KOPT-K1 (cell line): Measurements from ENCODE around the gene MOCOS.

Experiments
- H3K27ac ChIP-seq: fragments of 200-600 bp; sonication (generic); 2 replicates; pipeline ENCODE4 v1.5.1; 2016; ENCODE audit warnings: antibody characterized with exemption, mild to moderate bottlenecking, low read depth, low read length; ENCODE audit not compliant: poor library complexity, severe bottlenecking
- H3K36me3 ChIP-seq: fragments of 200-600 bp; sonication (generic); 2 replicates; pipeline ENCODE4 v1.5.1; 2017; ENCODE audit warnings: antibody characterized with exemption, mild to moderate bottlenecking, low read length, moderate library complexity; ENCODE audit not compliant: insufficient read depth
- H3K9me3 ChIP-seq: fragments of 200-600 bp; sonication (generic); 2 replicates; pipeline ENCODE4 v1.5.1; 2017; ENCODE audit warnings: antibody characterized with exemption, low read length, mild to moderate bottlenecking; ENCODE audit not compliant: insufficient read depth, poor library complexity, severe bottlenecking

The MOCOS gene, protein sequence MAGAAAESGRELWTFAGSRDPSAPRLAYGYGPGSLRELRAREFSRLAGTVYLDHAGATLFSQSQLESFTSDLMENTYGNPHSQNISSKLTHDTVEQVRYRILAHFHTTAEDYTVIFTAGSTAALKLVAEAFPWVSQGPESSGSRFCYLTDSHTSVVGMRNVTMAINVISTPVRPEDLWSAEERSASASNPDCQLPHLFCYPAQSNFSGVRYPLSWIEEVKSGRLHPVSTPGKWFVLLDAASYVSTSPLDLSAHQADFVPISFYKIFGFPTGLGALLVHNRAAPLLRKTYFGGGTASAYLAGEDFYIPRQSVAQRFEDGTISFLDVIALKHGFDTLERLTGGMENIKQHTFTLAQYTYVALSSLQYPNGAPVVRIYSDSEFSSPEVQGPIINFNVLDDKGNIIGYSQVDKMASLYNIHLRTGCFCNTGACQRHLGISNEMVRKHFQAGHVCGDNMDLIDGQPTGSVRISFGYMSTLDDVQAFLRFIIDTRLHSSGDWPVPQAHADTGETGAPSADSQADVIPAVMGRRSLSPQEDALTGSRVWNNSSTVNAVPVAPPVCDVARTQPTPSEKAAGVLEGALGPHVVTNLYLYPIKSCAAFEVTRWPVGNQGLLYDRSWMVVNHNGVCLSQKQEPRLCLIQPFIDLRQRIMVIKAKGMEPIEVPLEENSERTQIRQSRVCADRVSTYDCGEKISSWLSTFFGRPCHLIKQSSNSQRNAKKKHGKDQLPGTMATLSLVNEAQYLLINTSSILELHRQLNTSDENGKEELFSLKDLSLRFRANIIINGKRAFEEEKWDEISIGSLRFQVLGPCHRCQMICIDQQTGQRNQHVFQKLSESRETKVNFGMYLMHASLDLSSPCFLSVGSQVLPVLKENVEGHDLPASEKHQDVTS

DNA sequence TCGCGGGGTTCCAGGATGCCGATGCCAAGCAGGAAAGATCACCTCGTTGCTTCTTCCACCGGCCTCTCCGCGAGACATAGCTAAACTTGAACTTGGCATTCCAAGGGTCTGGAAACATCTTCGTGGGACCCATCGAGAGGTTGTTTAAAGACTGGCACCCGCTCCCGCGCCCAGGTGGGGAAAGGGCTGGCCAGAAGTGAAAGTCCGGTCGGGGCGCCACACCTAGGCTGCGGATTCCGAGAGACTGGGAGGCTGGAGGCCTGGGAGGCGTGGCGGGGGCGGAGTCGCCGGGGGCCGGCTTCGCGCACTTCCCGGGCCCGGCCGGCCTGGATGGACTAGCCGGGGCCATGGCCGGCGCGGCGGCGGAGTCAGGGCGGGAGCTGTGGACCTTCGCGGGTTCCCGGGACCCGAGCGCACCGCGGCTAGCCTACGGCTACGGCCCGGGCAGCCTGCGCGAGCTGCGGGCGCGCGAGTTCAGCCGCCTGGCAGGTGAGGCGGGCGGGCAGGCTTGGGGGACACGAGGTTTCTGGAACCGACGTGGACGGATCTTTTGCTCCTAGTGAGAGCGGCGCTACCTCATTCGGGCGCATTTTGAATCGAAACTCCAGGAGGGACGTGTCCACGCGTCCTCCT lies at the start of gene MOCOS:
Gene MOCOS (plus strand): TSS at position 305 of the 633 bp plus-strand sequence. CDS start 43 bp downstream, at position 348.
- H3K27ac ChIP-seq: no peak within 1 kb of the TSS
- H3K9me3 ChIP-seq: no peaks in the 10 kb centered on the region
- no peaks in the 10 kb centered on the region for H3K36me3 ChIP-seq

DNA sequence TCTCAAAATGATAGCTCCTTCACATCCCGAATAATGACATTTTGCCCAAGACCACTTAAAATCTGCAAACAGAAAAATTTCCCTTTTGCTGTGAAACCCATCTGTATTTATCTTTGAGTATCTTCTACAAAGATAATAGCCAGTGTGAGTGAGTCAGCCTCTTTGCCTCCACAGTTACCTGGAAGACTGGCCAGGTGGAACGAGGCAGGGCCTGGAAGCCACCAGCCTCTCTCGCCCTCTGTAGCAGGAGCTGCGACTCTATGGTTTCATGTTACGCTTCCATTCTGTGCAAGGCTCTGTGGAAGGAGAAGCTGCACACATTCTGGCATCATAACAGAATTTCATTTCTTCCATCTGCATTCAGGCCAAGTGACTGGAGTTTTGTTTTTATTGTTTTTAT lies 48.1 kb upstream of the MOCOS start:
- H3K27ac ChIP-seq: no peak overlapping the region
- H3K9me3 ChIP-seq: no peaks in the 10 kb centered on the region
- H3K36me3 ChIP-seq: peaks cover 93% of the 10 kb centered on the region

DNA sequence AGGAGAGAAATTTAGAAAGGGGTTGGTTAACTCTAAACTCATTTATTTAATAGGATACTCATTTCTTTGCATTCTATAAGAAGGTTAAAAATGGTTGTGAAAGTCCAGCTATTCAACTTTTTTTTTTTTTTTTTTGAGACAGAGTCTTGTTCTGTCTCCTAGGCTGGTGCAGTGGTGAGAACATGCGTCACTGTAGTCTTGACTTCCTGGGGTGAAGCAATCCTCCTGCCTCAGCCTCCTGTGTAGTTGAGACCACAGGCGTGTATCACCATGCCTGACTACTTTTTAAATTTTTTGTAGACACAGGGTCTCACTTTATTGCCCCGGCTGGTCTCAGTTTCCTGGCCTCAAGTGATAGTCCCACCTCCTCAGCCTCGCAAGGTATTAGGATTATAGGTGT lies 45.7 kb upstream of the MOCOS start:
- Histone ChIP-seq H3K9me3 (no peaks in the 10 kb centered on the region), H3K36me3 (peaks cover 99% of the 10 kb centered on the region), H3K27ac (no peak overlapping the region)

DNA sequence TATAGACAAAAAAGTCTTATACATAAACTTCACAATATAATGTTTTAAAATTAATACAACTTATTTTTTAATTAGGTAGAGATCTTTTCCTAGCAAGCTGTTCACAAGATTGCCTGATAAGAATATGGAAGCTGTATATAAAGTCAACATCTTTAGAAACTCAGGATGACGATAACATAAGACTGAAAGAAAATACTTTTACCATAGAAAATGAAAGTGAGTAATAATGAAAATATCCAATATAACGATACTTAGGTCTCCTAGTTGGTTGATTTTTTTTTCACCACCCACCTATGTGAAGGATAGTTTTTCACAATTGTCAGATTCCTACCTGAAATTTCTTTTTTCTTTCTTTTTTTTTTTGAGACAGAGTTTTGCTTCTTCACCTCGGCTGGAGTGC lies 44.5 kb upstream of the MOCOS start:
- Histone ChIP-seq H3K9me3 (no peaks in the 10 kb centered on the region), H3K36me3 (peaks cover 99% of the 10 kb centered on the region), H3K27ac (no peak overlapping the region)

DNA sequence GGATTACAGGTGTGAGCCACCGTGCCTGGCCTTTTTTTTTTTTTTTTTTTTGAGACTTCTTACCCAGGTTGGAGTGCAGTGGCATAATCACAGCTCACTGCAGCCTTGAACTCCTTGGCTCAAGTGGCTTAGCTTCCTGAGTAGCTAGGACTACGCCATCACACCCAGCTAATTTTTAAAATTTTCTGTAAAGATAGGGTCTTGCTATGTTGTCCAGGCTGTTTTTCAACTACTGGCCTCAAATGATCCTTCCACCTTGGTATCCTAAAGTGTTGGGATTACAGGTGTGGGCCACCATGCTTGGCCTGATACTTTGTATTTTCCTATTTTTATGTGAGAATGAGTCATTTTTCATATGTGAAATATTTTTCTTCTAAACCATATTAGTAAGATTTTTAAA lies 43.9 kb upstream of the MOCOS start:
- H3K36me3 ChIP-seq: peaks cover 99% of the 10 kb centered on the region
- no peaks in the 10 kb centered on the region for H3K9me3 ChIP-seq
- no peak overlapping the region for H3K27ac ChIP-seq

DNA sequence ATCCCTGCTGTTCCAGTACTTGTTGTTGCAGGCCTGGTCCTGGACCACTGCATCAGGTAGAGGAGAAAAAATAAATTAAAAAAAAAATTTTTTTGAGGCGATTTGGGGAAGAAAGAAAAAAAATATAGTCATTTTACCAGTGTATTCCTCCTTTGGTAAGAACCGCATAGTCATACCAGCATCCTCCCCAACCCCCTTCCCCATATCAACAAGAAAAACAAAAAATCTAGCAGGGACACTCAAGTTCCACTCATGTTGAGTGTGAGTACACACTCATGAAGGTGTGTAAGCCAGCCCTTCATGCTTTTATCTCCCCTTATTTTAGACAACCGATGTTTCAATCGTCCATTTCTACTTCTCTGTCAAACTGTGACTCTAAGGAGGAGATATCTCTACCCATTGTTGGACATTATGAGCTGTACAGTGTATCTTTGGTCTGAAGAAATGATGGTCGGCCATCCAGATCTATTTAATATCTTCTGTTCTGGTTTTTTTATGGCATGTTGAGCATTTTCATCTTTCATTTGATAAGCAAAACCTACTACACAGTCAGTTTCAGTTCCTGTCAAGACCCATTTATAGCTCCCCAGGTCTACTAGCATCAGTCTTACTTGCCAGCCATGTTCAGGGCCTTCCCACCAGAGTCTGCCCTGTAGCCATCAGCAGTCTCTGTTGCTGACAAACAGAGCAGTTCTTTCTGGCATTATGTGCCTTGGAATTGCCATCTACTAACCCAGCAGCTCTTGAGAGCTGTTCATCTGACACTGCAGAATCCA lies 37.6 kb upstream of the MOCOS start:
- Histone ChIP-seq H3K9me3 (no peaks in the 10 kb centered on the region), H3K27ac (no peak overlapping the region), H3K36me3 (peaks cover 100% of the 10 kb centered on the region)

DNA sequence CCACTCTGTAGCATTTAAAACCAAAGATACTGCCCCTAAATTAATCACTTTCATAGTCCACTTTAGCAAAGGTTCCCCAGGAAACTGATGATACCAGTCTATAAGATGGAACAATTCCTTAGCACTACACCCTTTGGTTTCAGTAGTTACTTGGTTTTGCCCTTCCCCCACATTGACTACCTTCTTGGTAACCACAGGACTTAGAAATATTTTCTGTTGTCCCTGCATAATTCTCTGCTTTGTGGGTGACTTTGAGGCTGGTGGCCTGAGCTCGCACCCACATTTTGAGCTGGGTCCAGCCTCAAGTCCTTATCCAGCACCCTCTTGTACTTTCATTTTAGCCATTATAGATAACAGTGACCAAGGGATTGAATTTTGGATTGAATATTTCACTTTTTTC lies 34.5 kb upstream of the MOCOS start:
- Histone ChIP-seq H3K9me3 (no peaks in the 10 kb centered on the region), H3K36me3 (peaks cover 100% of the 10 kb centered on the region), H3K27ac (no peak overlapping the region)

DNA sequence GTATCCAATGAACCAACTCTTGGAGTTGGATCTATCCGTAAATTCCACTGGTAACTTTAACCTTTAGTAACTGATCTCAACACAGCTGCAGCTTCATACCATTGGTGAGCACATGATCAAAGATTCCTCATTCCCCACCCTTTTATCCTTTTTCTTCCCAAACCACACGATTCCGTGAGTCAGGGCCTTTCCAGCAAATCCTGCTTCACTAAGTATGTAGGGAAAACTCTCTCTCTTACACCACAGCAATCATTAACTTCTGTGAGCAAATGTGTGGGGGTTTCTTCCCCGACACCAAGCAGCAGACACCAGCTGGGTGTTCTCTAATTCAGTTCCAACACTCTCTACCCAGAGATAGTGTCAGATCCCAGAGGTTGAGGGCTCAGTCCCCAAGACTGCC lies 34.1 kb upstream of the MOCOS start:
- H3K27ac ChIP-seq: no peak overlapping the region
- H3K36me3 ChIP-seq: peaks cover 100% of the 10 kb centered on the region
- no peaks in the 10 kb centered on the region for H3K9me3 ChIP-seq

DNA sequence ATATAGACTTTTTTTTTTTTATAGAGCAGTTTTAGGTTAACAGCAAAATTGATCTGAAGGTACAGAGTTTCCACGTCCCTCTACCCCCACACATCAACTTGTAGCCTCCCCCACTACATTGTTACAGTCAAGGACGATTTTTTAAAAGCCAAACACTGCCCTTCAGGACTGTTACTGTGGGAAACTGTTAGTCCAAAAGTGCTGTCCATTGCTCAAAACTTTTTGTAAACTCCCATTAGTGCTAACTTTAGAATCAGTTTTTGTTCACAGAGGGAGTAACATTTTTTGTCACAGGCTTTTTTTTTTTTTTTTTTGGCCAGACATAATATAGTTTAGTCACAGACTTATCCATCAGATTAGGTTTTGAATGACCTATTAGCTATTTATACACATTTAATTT lies 33.5 kb upstream of the MOCOS start:
- H3K9me3 ChIP-seq: no peaks in the 10 kb centered on the region
- H3K27ac ChIP-seq: no peak overlapping the region
- H3K36me3 ChIP-seq: peaks cover 100% of the 10 kb centered on the region

DNA sequence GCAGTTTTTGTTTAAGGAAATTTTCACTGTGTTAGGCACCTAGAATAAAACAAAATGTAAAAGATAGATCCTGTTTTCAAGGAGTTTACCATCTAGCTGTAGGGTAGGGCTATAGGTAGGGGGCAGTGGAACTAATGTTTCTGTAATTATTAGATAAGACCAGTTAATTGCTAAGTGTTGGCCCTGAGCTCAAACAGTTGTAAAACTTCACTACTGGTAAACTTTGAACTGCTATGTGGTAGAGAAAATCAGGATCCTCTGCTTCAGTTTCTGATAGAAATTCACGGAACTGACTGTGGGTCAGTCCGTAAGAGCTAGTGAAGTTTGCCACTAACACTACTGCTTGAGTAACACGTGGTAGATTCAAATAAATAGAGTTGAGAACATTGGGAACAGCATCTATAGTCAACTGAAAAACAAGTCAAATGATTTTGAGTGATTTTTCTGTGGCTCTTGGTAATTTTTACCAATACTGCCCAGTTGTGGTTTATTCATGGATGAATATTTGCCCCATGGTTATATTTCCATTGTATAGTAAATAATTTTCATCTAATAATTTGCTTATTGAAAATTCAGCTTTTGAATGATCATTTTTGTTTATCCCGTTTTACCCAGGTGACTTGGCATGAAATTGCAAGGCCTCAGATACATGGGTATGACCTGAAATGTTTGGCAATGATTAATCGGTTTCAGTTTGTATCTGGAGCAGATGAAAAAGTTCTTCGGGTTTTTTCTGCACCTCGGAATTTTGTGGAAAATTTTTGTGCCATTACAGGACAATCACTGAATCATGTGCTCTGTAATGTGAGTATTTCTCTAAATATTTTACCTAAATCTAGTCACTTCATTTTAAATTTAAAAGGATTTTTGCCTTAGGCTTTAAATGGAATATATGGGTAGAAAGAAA lies 31.2 kb upstream of the MOCOS start:
- no peaks in the 10 kb centered on the region for H3K9me3 ChIP-seq
- H3K27ac ChIP-seq: no peak overlapping the region
- H3K36me3 ChIP-seq: peaks cover 100% of the 10 kb centered on the region

DNA sequence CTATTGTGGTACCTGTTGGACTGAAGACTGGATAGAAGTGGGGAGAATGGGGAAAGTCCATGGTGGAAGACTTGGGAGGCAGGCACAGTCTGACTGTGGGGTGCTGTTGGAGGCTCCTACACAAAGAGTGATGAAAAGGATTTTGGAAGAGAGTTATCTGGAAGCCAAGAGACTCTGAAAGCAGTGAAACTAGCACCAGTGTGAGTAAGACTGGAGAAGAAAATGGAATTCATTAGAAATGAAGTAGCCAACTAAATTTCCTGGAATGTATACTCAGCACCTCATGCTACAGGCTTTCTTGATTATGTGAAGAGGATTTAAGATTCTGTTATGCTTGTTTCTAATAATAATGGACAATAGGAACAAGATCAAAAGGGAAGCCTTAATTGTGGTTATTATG lies 29.9 kb upstream of the MOCOS start:
- H3K9me3 ChIP-seq: no peaks in the 10 kb centered on the region
- no peak overlapping the region for H3K27ac ChIP-seq
- peaks cover 100% of the 10 kb centered on the region for H3K36me3 ChIP-seq

DNA sequence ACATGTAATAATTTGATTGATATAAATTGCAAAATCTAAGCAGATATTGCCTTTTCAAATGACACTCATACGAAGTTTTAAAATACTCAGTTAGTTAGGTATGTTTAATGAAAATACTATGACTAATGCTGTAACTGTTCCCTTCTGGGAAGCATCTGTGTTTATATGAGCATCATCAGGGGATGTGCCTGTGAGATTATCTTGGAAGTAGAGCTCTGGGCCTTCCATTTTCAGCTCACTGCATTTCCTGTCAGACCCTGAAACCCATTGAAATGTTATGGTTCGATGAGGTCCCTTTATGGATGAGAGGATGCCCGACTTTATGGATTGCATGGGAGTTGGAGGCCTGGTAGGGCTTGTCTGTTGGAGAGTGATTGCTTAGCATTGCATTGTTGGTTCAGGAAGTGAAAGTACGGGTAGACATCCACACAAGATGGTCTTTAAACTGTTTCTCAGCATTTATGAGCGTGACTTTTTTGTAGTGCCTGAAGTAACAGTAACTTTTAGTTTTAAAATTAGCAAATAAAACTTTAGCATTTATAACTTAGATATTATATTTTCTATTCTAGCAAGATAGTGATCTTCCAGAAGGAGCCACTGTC lies 28.9 kb upstream of the MOCOS start:
- no peak overlapping the region for H3K27ac ChIP-seq
- H3K36me3 ChIP-seq: peaks cover 100% of the 10 kb centered on the region
- no peaks in the 10 kb centered on the region for H3K9me3 ChIP-seq

DNA sequence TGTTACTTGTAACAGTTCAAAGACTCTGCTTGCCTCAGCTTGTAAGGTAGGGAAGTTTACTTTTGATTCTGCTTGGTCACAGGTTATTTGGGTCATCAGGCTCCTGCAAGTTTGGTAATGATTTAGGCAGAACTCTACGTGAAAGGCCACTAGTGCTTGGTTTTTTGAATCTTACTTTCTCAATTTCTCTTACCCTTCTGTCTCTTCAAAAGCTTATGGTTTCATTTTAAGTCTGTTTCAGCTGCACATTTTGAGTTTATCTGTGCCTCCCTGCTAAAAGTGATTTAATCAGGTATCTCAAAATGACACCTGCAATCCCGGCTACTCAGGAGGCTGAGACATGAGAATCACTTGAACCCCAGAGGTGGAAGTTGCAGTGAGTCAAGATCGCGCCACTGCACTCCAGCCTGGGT lies 26.3 kb upstream of the MOCOS start:
- Histone ChIP-seq H3K36me3 (peaks cover 100% of the 10 kb centered on the region), H3K9me3 (no peaks in the 10 kb centered on the region), H3K27ac (no peak overlapping the region)
